Measurements from ENCODE around the gene BTRC. TPM values are rescaled to one million over a fixed set of nuclear protein-coding genes. Genes with fewer than 3 reads are reported as not detected.
"Not testable (repeated sequence)": the region's sequence is repeated elsewhere in the genome, so short reads cannot be mapped to it uniquely, and the experiment has no call there.

The BTRC gene
- total and polyA plus RNA-seq, 12 donors, result 10.0 to 35.3 (median 20.3) TPM

DNA sequence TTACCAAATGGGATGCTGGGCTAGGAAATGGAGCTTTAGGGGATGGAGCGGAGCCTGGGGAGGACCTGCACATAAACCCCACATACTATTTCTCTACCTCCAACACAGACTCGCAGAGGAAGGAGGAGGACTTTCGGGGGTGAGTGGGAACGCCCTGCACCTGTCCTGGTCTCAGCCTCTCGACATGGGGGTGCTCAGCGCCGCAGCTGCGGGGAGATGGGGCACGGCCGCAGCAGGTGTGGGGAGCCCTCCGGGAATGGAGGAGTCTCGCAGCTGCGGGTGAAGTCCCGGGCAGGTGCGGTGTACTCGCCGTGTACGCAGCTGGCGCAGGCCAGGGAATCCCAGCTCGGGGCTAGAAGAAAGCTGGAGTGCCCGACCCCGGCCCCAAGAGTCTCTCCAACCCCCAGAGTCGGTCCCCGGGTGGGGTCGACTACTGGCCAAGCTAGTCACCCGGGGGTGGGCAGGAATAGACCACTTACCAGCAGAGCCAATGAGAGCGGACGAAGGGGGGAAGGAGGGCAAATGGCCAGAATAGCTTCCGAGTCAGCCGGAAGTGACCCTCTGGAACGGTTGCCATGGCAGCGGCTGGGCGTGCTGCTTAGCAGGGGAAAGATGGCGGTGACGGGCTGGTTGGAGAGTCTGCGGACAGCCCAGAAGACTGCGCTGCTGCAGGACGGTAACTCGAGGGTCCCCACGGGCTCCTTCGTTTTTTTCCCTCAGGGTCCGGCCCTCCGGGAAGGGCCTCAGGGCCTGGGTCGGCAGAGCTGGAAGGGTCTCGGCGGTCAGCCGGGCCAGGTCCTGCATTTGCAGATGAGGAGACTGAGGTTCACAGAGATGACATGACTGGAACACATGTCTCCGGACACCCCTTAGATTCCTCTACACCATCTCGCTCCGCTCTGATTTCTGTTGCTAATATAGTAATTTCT, 234.0 kb downstream of the BTRC start, which contains the start of the genes DPCD and POLL:
Gene DPCD, plus strand, starts transcription at position 597 of the 929 bp plus-strand sequence. Its CDS starts 16 bp downstream, at position 613.
Gene POLL, minus strand, starts transcription at position 533 of the 929 bp plus-strand sequence. CDS start 897 bp downstream, outside the sequence.
- WGBS, 4 donors, result 0 to 1% (median 0%) methylated on average over 9 to 50 of the region's 50 CpGs
- no peaks in the 10 kb centered on the region for H3K27me3 ChIP-seq

DNA sequence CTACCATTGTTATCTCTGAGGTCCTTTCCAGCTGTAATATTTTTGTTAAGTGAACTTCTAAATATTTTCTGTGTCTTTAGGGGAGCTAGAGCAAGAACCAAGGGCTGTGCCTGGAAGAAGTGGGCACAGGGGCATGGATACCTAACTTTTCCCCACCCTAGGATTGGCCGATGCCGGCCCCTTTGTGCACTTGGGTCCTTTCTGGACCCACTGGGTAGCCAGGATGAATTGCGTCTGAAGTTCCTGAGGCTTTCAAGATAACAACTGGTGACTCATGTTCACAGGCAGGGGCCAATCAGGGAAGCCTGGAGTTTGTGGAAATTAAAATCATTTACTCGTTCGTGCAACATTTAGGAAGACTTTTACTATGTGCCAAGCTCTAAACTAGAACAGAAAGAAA, 234.9 kb downstream of the BTRC start:
- H3K27ac ChIP-seq, result no peak overlapping the region
- H3K36me3 ChIP-seq (replicated peaks in 1 of 2), result peaks cover 0 to 7% of the 10 kb centered on the region in 2 donors
- H3K4me3 ChIP-seq, result peak overlapping the region in 1 of 4 donors; percentile 80
- intact Hi-C loops (cut with DNase I), result no loop called here
- TF ChIP-seq, protein P1, sequence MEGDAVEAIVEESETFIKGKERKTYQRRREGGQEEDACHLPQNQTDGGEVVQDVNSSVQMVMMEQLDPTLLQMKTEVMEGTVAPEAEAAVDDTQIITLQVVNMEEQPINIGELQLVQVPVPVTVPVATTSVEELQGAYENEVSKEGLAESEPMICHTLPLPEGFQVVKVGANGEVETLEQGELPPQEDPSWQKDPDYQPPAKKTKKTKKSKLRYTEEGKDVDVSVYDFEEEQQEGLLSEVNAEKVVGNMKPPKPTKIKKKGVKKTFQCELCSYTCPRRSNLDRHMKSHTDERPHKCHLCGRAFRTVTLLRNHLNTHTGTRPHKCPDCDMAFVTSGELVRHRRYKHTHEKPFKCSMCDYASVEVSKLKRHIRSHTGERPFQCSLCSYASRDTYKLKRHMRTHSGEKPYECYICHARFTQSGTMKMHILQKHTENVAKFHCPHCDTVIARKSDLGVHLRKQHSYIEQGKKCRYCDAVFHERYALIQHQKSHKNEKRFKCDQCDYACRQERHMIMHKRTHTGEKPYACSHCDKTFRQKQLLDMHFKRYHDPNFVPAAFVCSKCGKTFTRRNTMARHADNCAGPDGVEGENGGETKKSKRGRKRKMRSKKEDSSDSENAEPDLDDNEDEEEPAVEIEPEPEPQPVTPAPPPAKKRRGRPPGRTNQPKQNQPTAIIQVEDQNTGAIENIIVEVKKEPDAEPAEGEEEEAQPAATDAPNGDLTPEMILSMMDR (IDR thresholded peaks at IDR 0.05), result no peak
- no peak for TF ChIP-seq POLR2A (IDR thresholded peaks at IDR 0.05)
- peaks cover 7 to 20% of the 10 kb centered on the region in 2 donors for H3K4me1 ChIP-seq (replicated peaks in 1 of 2)
- 33 to 46% (median 39%) methylated on average over 5 of the region's 5 CpGs for WGBS, 4 donors
- H3K27me3 ChIP-seq, result no peaks in the 10 kb centered on the region
- no peaks in the 10 kb centered on the region for H3K9me3 ChIP-seq (replicated peaks in 1 of 3)
- DNase-seq, result peak in 3 of 7 donors; percentile 42 to 59 (median 46)

More for the DNA sequence above, 234.0 kb downstream of the BTRC start, which contains the start of the genes DPCD and POLL:
- Histone ChIP-seq H3K9me3 (replicated peaks in 1 of 3) (no peaks in the 10 kb centered on the region), H3K36me3 (replicated peaks in 1 of 2) (peaks cover 0 to 15% of the 10 kb centered on the region in 2 donors), H3K4me1 (replicated peaks in 1 of 2) (peaks cover 7 to 20% of the 10 kb centered on the region in 2 donors), H3K27ac (peak within 1 kb of the TSS in 4 of 5 donors; percentile 16 to 79 (median 50)), H3K4me3 (peak within 1 kb of the TSS; percentile 53 to 98 (median 80))
- intact Hi-C loops (cut with DNase I), result no loop called here
- DNase-seq, result peak; percentile 96 to 99 (median 98)
- TF ChIP-seq POLR2A (IDR thresholded peaks at IDR 0.05), result no peak
- TF ChIP-seq, protein P1 (IDR thresholded peaks at IDR 0.05), result no peak

DNA sequence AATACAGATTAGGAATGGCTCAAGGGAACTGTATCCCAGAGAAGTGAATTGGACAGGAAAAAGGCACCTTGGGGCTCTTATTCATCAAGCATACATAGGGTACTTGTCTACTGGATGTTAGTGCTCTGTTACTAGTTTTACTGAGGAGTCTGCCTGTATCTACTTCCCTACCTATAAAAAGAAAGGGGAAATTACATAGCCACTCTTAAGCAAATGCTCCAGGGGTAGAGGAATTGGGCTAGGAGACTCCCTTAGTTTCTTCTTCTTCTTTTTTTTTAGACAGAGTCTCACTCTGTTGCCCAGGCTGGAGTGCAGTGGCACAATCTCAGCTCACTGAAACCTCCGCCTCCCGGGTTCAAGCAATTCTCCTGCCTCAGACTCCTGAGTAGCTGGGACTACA, 239.4 kb downstream of the BTRC start:
- H3K4me1 ChIP-seq (replicated peaks in 1 of 2); intact Hi-C loops (cut with DNase I); H3K36me3 ChIP-seq (replicated peaks in 1 of 2); H3K27ac ChIP-seq; DNase-seq; H3K27me3 ChIP-seq; H3K4me3 ChIP-seq; H3K9me3 ChIP-seq (replicated peaks in 1 of 3): not testable (repeated sequence)
- 59 to 92% (median 65%) methylated on average over 2 of the region's 2 CpGs for WGBS, 4 donors

DNA sequence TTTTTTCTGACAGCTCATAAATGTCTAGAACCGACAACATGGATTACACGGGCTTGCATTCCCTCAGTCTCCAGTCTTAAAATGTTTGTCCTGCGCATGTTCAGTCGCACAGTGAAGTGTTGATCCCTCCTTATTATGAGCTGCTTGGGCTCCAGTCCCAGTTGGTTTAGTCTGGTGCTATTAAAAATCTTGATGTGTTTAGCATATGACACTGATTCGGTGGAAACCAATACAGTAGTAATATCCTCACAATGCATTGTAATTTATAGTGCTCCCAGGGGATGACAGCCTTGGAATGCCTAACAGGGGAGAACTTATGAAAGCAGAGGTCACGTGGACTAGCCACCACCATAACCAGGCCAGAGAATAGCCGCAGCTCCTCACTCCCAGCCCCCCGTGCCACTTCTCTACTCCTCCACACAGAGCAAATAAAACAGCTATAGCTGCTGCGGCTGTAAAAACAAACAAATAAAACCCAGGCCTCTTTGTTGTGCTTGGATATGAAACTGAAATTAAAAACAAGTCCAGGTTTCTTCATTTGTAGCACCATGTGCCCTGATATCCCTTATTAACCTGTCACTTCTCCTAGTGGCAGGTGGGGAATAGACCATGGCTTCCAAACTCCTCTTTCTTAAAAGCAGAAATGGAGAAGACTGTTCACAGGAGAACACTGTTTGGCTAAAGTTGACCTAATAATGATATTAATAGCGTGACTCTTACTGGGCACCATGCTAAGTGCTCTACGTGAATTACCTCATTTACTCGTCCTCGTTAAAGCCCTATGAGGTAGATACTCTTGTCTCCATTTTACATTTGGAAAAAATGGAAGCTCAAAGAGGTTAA, 241.8 kb downstream of the BTRC start:
- intact Hi-C loops (cut with DNase I), result no loop called here

More for the DNA sequence above, 241.8 kb downstream of the BTRC start:
- no peaks in the 10 kb centered on the region for H3K4me1 ChIP-seq (replicated peaks in 1 of 2)
- H3K27ac ChIP-seq, result no peak overlapping the region
- WGBS, 4 donors, result 86 to 92% (median 90%) methylated on average over 13 of the region's 13 CpGs
- no peaks in the 10 kb centered on the region for H3K27me3 ChIP-seq
- H3K36me3 ChIP-seq (replicated peaks in 1 of 2), result no peaks in the 10 kb centered on the region
- H3K9me3 ChIP-seq (replicated peaks in 1 of 3), result no peaks in the 10 kb centered on the region
- no peak overlapping the region for H3K4me3 ChIP-seq
- no peak for TF ChIP-seq POLR2A (IDR thresholded peaks at IDR 0.05)
- TF ChIP-seq, protein P1 (IDR thresholded peaks at IDR 0.05), result no peak
- DNase-seq, result no peak
